H1 (cell line): Measurements from ENCODE around the gene SUPT4H1. TPM values are rescaled to one million over a fixed set of nuclear protein-coding genes. Genes with fewer than 3 reads are reported as not detected.
A peak's percentile ranks its signal among the peaks of the same experiment; 100 is the strongest.

Experiments
- CTCF ChIA-PET: fragments of 300-600 bp; sonication (Branson Sonifier 250); formaldehyde crosslinking; loops from one replicate; lab custom pipeline; 2021; ENCODE audit not compliant: partially characterized antibody; lab: Charles Lee
- POLR2A ChIA-PET: fragments of 300-600 bp; sonication (Branson Sonifier 250); formaldehyde crosslinking; loops from one replicate; lab custom pipeline; 2021; ENCODE audit warnings: inconsistent platforms; ENCODE audit not compliant: partially characterized antibody; lab: Charles Lee
- DNase-seq, 2 experiments: peaks; one replicate each; pipeline versions ENCODE4 v3.0.0 to v3.0.0-alpha.2; 2010 to 2022; ENCODE audit warnings: low spot score in 2 of 2, low read depth in 1 of 2, mixed read lengths in 1 of 2
- FAIRE-seq: peaks from 2 replicates; lab custom pipeline; 2011; peaks lifted over from hg19 to GRCh38; lab: Jason Lieb, UNC
- H2AFZ ChIP-seq: 2 replicates; pipeline ENCODE4 v1.8.1; 2012; ENCODE audit warnings: low read length, inconsistent platforms
- H2AK5ac ChIP-seq: 2 replicates; pipeline ENCODE4 v1.6.1; 2013; ENCODE audit warnings: low read depth, low read length
- H2BK120ac ChIP-seq: replicated peaks from 2 replicates; pipeline ENCODE3; 2013; ENCODE audit warnings: low read depth, low read length, inconsistent platforms
- H2BK12ac ChIP-seq: 2 replicates; pipeline ENCODE4 v1.6.1; 2013; ENCODE audit warnings: low read depth, low read length
- H2BK15ac ChIP-seq: 2 replicates; pipeline ENCODE4 v1.6.1; 2013; ENCODE audit warnings: low read length
- H2BK20ac ChIP-seq: 2 replicates; pipeline ENCODE4 v1.6.1; 2013; ENCODE audit warnings: low read length
- H2BK5ac ChIP-seq: 2 replicates; pipeline ENCODE4 v1.6.1; 2013; ENCODE audit warnings: low read depth, low read length
- H3K14ac ChIP-seq: 2 replicates; pipeline ENCODE4 v1.6.1; 2013; ENCODE audit warnings: inconsistent platforms; ENCODE audit not compliant: insufficient read length
- H3K18ac ChIP-seq: 2 replicates; pipeline ENCODE4 v1.6.1; 2013; ENCODE audit warnings: low read length; ENCODE audit errors: extremely low read depth
- H3K23ac ChIP-seq: 2 replicates; pipeline ENCODE4 v1.6.1; 2013; ENCODE audit warnings: inconsistent platforms; ENCODE audit not compliant: insufficient read length
- H3K23me2 ChIP-seq: 2 replicates; pipeline ENCODE4 v1.6.1; 2013; ENCODE audit warnings: low read depth, low read length
- H3K27ac ChIP-seq: 2 replicates; pipeline ENCODE4 v1.6.1; 2011; ENCODE audit warnings: low read depth, low read length, inconsistent platforms
- H3K27me3 ChIP-seq, 4 experiments: replicated peaks in 1 of 4; 1 replicate in 1 of 4; 2 replicates in 3 of 4; pipeline versions ENCODE4 v1.6.1 to v1.8.1; 2011 to 2013; ENCODE audit warnings: low read length in 3 of 4, mild to moderate bottlenecking in 3 of 4, inconsistent platforms in 2 of 4, mixed read lengths in 2 of 4, moderate library complexity in 1 of 4; ENCODE audit not compliant: control insufficient read depth in 3 of 4, insufficient read depth in 3 of 4; ENCODE audit errors: extremely low read depth in 1 of 4
- H3K36me3 ChIP-seq, 4 experiments: 2 replicates each; pipeline versions ENCODE4 v1.6.1 to v1.8.1; 2011 to 2013; ENCODE audit warnings: mild to moderate bottlenecking in 4 of 4, low read length in 3 of 4, moderate library complexity in 2 of 4, control low read depth in 1 of 4, inconsistent platforms in 1 of 4; ENCODE audit not compliant: insufficient read depth in 4 of 4, control insufficient read depth in 2 of 4
- H3K4ac ChIP-seq: replicated peaks from 2 replicates; pipeline ENCODE3; 2013; ENCODE audit warnings: low read length, low read depth, mixed read lengths, inconsistent platforms; ENCODE audit not compliant: insufficient read length
- H3K4me1 ChIP-seq, 4 experiments: replicated peaks in 1 of 4; 1 replicate in 1 of 4; 2 replicates in 3 of 4; pipeline versions ENCODE4 v1.6.1 to v1.8.1; 2011 to 2013; ENCODE audit warnings: low read length in 3 of 4, inconsistent platforms in 2 of 4, mixed read lengths in 1 of 4; ENCODE audit not compliant: insufficient read depth in 4 of 4, control insufficient read depth in 3 of 4
- H3K4me2 ChIP-seq, 2 experiments: 2 replicates each; pipeline versions ENCODE4 v1.6.1 to v1.8.1; 2011 to 2013; ENCODE audit warnings: low read depth in 2 of 2, low read length in 2 of 2, control low read depth in 1 of 2, inconsistent platforms in 1 of 2, mild to moderate bottlenecking in 1 of 2; ENCODE audit not compliant: insufficient read depth in 1 of 2
- H3K4me3 ChIP-seq, 4 experiments: fragments of 200-600, 300-600 bp in 1 of 4; sonication (generic), shearing (Covaris generic), sonication (Bioruptor Twin) in 1 of 4; 2 replicates each; pipeline versions ENCODE4 v1.5.1 to v1.8.1; 2011 to 2016; ENCODE audit warnings: low read length in 4 of 4, low read depth in 3 of 4, control low read depth in 2 of 4, inconsistent platforms in 2 of 4, mild to moderate bottlenecking in 2 of 4, mixed read lengths in 1 of 4, moderate library complexity in 1 of 4; ENCODE audit not compliant: insufficient read depth in 2 of 4; ENCODE audit errors: extremely low read depth in 1 of 4
- H3K56ac ChIP-seq: replicated peaks from 2 replicates; pipeline ENCODE3; 2013; ENCODE audit warnings: low read depth, mild to moderate bottlenecking, mixed read lengths, low read length, inconsistent platforms; ENCODE audit not compliant: insufficient read length
- H3K79me1 ChIP-seq: 2 replicates; pipeline ENCODE4 v1.6.1; 2013; ENCODE audit warnings: low read depth, low read length, control low read depth
- H3K79me2 ChIP-seq, 2 experiments: 2 replicates each; pipeline versions ENCODE4 v1.6.1 to v1.8.1; 2012 to 2013; ENCODE audit warnings: low read length in 2 of 2, mild to moderate bottlenecking in 2 of 2, inconsistent platforms in 1 of 2; ENCODE audit not compliant: insufficient read depth in 2 of 2, control insufficient read depth in 1 of 2
- H3K9ac ChIP-seq, 4 experiments: replicated peaks in 1 of 4; 1 replicate in 1 of 4; 2 replicates in 3 of 4; pipeline versions ENCODE4 v1.6.1 to v1.8.1; 2011 to 2013; ENCODE audit warnings: low read depth in 3 of 4, low read length in 3 of 4, control low read depth in 2 of 4, mild to moderate bottlenecking in 2 of 4, moderate library complexity in 2 of 4, inconsistent platforms in 1 of 4; ENCODE audit errors: extremely low read depth in 1 of 4
- H3K9me3 ChIP-seq, 2 experiments: 2 replicates each; pipeline versions ENCODE4 v1.6.1 to v1.8.1; 2012 to 2013; ENCODE audit warnings: mild to moderate bottlenecking in 2 of 2, moderate library complexity in 2 of 2, control low read depth in 1 of 2, inconsistent platforms in 1 of 2, low read depth in 1 of 2, low read length in 1 of 2, mixed read lengths in 1 of 2; ENCODE audit not compliant: insufficient read depth in 2 of 2
- H4K20me1 ChIP-seq, 2 experiments: replicated peaks in 1 of 2; 2 replicates each; pipeline versions ENCODE3 to v1.8.1; 2011 to 2013; ENCODE audit warnings: inconsistent platforms in 2 of 2, low read length in 2 of 2, mild to moderate bottlenecking in 1 of 2; ENCODE audit not compliant: insufficient read depth in 2 of 2, control insufficient read depth in 1 of 2
- H4K5ac ChIP-seq: 2 replicates; pipeline ENCODE4 v1.6.1; 2013; ENCODE audit warnings: low read length, low read depth, mixed read lengths, inconsistent platforms; ENCODE audit not compliant: insufficient read length
- H4K8ac ChIP-seq: 2 replicates; pipeline ENCODE4 v1.8.0; 2013; ENCODE audit warnings: mild to moderate bottlenecking, moderate library complexity, low read length, inconsistent platforms; ENCODE audit not compliant: insufficient read depth; ENCODE audit errors: extremely low read depth
- H4K91ac ChIP-seq: replicated peaks from 2 replicates; pipeline ENCODE3; 2013; ENCODE audit warnings: low read length, mixed read lengths, inconsistent platforms; ENCODE audit not compliant: insufficient read length
- CEBPB ChIP-seq: IDR thresholded peaks from 2 replicates; pipeline ENCODE4 v1.6.1; 2012; ENCODE audit warnings: low read depth, low read length
- KDM4A ChIP-seq: IDR thresholded peaks from one replicate; pipeline ENCODE4 v1.7.1; 2012; ENCODE audit warnings: low read depth, mild to moderate bottlenecking, moderate library complexity, low read length, inconsistent platforms; ENCODE audit not compliant: severe bottlenecking
- USF2 ChIP-seq: IDR thresholded peaks from 2 replicates; pipeline ENCODE4 v1.6.1; 2011; ENCODE audit warnings: low read length, improper control_type of control experiment
- WGBS, 2 experiments: shearing (Covaris generic) in 1 of 2; methylation state at CpG; one replicate each; pipeline versions ENCODE4 v1.1.6 to v1.1.7; 2013 to 2015; ENCODE audit warnings: low lambda C conversion rate in 2 of 2, mixed read lengths in 2 of 2, inconsistent platforms in 1 of 2, low coverage in 1 of 2, missing lambda C conversion rate in 1 of 2; ENCODE audit not compliant: insufficient replicate concordance in 2 of 2, insufficient coverage in 1 of 2, insufficient read length in 1 of 2; ENCODE audit errors: extremely low coverage in 1 of 2, missing lambda C conversion rate in 1 of 2; 5-methylcytosine and 5-hydroxymethylcytosine counted together
- polyA plus RNA-seq, 7 experiments: library from polyadenylated mRNA; depleted of rRNA in 3 of 7; stranded (reverse) in 5 of 7; unstranded in 2 of 7; fragments of >200 nt in 5 of 7; fragments of 200-250 nt in 2 of 7; gene quantifications; 1 replicate in 5 of 7; 2 replicates in 1 of 7; 4 replicates in 1 of 7; pipeline versions ENCODE4 v1.2.1 to v1.2.3, GENCODE V29; 2011 to 2013; ENCODE audit warnings: missing spikeins in 2 of 7, mixed read lengths in 2 of 7
- total RNA-seq: library from RNA; stranded (reverse); fragmentation: NEBNext Ultra II Directional; extraction: Animal tissue kit (Norgen Biotek cat#: 25700); gene quantifications from 2 replicates; pipeline ENCODE4 v1.2.1, GENCODE V29; 2021
- TF ChIP-seq, protein P1 (sequence below): IDR thresholded peaks from 2 replicates; pipeline ENCODE4 v1.6.1; 2012; ENCODE audit warnings: inconsistent platforms

Gene SUPT4H1
- total and polyA plus RNA-seq, 2 of the 8 experiments (the other 6 are each of a cell fraction or from before 2014, with no cell fraction given) = 112 to 143 TPM

GRCh38 chr17:58307468-58308172, 44.4 kb downstream of the SUPT4H1 start:
- H3K56ac ChIP-seq = no peak overlapping the region
- peaks cover 0 to 12% (median 7%) of the 10 kb centered on the region in 4 experiments; a peak in 4 of 7 replicates for H3K4me1 ChIP-seq
- CTCF ChIA-PET = interaction anchor here (0.8 to 21.9 kb wide), 20 partner anchors 8 to 173 kb away, joined by 3 to 384 read pairs (median 4); partner anchors contain the start of genes MPO, RNF43 and SUPT4H1
- H2BK12ac ChIP-seq = peak overlapping the region; percentile 71; the same call in 1 of the 2 replicates
- H3K4ac ChIP-seq = no peak overlapping the region
- no peak overlapping the region for H3K23ac ChIP-seq
- H2AK5ac ChIP-seq = no peak overlapping the region
- FAIRE-seq (no peak), DNase-seq (peak in 1 of 2 experiments; percentile 45)
- POLR2A ChIA-PET = interaction anchor here (0.5 to 2.7 kb wide), 4 partner anchors 8 to 45 kb away, joined by 3 to 11 read pairs (median 8); partner anchors contain the start of gene SUPT4H1
- H2BK5ac ChIP-seq = no peak overlapping the region
- no peak overlapping the region for H3K9ac ChIP-seq
- H4K20me1 ChIP-seq = no peaks in the 10 kb centered on the region
- no peaks in the 10 kb centered on the region for H3K79me1 ChIP-seq
- no peak overlapping the region for H3K4me3 ChIP-seq
- H2AFZ ChIP-seq = no peak overlapping the region
- H3K27me3 ChIP-seq = no peaks in the 10 kb centered on the region
- H3K9me3 ChIP-seq = no peaks in the 10 kb centered on the region
- H3K79me2 ChIP-seq = no peaks in the 10 kb centered on the region
- H3K27ac ChIP-seq = no peak overlapping the region
- no peak overlapping the region for H3K14ac ChIP-seq
- 0 out of 8 replicates have a peak, but pooled peaks cover 0 to 2% (median 0%) of the 10 kb centered on the region in 4 experiments for H3K36me3 ChIP-seq
- H3K18ac ChIP-seq = no peak overlapping the region
- no peak overlapping the region for H4K5ac ChIP-seq
- H4K91ac ChIP-seq = no peak overlapping the region
- no peak overlapping the region for H2BK120ac ChIP-seq
- no peak overlapping the region for H3K4me2 ChIP-seq
- no peak overlapping the region for H2BK20ac ChIP-seq
- H2BK15ac ChIP-seq = 0 out of 2 replicates have a peak overlapping the region, but pooled peaks have one; percentile 19
- no peak overlapping the region for H4K8ac ChIP-seq
- H3K23me2 ChIP-seq = no peaks in the 10 kb centered on the region
- WGBS, 2 experiments = 84% methylated on average over 19 of the region's 20 CpGs; no CpG with 5 or more reads in 1 of the 2 experiments
- TF ChIP-seq CEBPB (no peak), USF2 (no peak), KDM4A (no peak)
- TF ChIP-seq, protein P1, sequence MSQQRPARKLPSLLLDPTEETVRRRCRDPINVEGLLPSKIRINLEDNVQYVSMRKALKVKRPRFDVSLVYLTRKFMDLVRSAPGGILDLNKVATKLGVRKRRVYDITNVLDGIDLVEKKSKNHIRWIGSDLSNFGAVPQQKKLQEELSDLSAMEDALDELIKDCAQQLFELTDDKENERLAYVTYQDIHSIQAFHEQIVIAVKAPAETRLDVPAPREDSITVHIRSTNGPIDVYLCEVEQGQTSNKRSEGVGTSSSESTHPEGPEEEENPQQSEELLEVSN = no peak
